Left ventricle myocardium superior (tissue), 1 donor: ENCODE results near the gene ADCY5. TPM values are rescaled to one million over a fixed set of nuclear protein-coding genes. Genes with fewer than 3 reads are reported as not detected.

Experiments used
- ATAC-seq: fragments of 200-7000 bp; cut with Tn5 transposase; one replicate; pipeline ENCODE4 v1.9.1; 2020; ENCODE audit warnings: mild to moderate bottlenecking, moderate library complexity
- DNase-seq: peaks from one replicate; pipeline ENCODE4 v3.0.0-alpha.2; 2020
- intact Hi-C: fragments of 100-400 bp; cut with micrococcal nuclease; formaldehyde crosslinking; loops from one replicate; pipeline ENCODE4 v1.11.0; 2022
- total RNA-seq: library from RNA; stranded (reverse); fragmentation: NEBNext Ultra II Directional; extraction: Animal tissue kit (Norgen Biotek cat#: 25700); gene quantifications from one replicate; pipeline ENCODE4 v1.2.1, GENCODE V29; 2021
- donor health status: DM: no; HTN: yes; CAD: no; lungs with severe emphysema.

ADCY5 gene
- total RNA-seq, 1 donor from 2014 or later = 273 TPM

DNA sequence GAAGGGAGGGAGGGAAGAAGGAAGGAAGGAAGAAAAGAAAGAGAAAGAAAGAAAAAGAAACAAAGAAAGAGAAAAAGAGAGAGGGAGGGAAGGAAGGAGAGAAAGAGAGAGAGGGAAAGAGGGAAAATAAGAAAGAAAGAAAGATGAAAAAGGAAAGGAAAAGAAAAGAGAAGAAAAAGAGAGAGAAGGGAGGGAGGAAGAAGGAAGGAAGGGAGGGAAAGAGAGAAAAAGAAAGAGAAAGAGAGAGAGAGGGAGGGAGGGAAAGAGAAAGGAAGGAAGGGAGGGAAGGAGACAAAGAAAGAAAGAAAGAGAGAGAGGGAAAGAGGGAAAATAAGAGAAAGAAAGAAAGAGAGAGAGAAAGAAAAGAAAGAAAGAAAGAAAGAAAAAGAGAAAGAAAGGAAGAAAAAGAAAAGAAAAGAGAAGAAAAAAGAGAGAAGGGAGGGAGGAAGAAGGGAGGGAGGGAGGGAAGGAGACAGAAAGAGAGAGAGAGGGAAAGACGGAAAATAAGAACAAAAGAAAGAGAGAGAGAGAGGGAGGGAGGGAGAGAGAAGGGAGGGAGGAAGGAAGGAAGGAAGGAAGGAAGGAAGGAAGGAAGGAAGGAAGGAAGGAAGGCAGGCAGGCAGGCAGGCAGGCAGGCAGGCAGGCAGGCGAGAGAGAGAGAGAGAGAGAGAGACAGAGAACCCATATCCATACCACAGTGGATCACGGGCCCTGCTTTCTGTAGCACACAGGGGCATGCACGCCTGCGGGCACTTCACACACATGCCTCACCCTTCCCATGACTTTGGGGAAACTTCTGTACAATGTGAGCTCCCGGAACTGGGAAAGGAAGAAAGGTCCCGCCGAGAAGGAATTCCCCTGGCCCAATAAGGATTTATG lies 52.5 kb downstream of the ADCY5 start:
- ATAC-seq (peak; percentile 49), DNase-seq (no peak)
- intact Hi-C loops = no loop called here

DNA sequence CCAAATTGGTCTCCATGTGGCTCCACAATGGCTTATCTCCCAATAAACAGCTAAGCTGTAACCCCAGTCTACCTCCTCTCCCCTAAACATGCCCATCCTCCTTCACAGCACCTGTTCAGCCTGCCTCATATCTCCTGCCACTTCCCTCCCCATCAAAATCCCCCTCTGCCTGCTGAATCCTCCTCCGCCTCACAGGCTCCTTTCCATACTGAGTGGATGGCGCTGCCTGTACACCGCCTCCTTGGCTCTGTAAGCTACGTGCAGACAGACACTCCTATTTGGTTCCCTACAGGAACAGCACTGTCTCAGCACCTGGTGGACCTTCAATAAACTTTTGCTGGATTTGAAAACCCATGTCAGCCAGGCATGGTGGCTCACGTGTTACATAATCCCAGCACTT lies 53.7 kb downstream of the ADCY5 start:
- DNase-seq (no peak), ATAC-seq (peak; percentile 23)
- intact Hi-C loops = no loop called here

DNA sequence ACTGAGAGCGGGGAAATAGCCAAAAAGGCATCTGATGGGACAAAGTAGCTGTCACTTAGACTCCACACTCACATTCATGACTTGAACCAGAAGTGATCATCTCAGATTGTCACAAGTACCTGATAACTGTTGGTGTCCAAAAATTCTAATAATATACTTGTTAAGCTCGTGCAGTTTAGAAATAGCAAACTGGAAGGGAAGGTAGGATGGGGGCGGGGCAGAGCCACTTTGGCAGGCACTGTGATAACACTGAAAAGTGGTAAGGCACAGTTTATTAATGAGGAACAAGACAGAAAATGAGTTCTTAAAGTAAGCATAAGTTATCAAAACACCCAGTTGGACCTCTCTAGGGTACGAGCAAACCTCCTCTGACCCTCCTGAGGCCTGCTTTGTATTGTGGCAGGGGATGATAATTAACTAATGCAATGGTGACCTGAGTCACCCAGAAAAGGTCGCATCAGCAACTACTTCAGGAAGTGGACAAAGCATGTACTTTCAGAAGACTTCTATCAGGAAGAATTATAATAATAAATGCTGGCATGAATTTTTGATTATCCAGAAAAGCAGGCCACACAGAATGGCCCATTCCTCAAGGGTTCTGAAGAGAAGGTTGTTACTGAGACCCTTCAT lies 54.4 kb downstream of the ADCY5 start:
- ATAC-seq (peak; percentile 55), DNase-seq (peak; percentile 74)
- intact Hi-C loops = no loop called here

DNA sequence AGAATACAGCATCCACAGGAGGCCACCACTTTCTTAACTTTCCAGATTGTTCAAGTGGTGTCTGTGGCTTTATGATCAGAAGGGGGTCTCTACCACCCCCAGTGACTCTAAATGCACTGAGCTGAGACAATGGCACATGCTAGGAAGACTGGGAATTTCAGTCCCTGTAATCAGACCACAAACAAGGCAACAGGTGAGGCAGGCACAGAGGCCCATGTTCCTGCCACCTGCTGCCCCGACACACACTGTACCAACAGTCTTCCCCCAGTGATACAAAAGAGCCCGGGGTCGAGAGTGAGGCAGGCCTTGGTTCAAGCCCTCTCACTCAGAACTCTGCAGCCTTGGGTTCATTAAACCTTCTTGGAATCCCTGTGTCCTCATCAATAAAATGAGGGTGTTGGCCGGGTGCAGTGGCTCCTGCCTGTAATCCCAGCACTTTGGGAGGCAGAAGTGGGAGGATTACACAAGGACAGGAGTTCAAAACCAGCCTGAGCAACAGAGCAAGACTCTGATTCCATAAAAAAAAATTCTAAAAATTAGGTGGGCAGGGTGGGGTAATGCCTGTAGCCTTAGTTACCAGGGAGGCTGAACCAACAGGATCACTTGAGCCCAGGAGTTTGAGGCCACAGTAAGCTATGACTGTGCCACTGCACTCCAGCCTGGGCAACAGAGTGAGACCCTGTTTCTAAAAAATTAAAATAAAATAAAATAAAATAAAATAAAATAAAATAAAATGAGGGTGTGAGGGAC lies 55.8 kb downstream of the ADCY5 start:
- ATAC-seq (no peak), DNase-seq (no peak)
- intact Hi-C loops = no loop called here

DNA sequence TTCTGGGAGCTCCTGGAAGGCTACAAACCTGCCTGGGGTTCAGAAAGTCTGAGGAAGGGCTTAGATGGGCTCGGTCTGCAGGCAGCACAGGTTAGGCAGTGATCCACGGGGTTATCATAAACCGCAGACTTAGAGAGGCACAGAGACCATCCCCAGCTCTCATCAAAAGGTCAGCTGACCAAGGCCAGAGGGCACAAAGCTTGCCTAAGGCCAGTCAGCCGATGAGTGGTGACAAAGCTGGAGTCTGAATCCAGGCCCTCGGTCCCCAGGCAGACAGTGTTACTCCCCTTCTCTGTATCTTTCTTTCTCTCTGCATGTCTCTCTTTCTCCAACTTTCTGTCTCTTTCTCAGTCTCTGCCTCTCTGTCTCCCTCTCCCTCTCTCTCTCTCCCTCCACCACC lies 56.5 kb downstream of the ADCY5 start:
- intact Hi-C loops = no loop called here
- no peak for ATAC-seq
- DNase-seq = no peak

DNA sequence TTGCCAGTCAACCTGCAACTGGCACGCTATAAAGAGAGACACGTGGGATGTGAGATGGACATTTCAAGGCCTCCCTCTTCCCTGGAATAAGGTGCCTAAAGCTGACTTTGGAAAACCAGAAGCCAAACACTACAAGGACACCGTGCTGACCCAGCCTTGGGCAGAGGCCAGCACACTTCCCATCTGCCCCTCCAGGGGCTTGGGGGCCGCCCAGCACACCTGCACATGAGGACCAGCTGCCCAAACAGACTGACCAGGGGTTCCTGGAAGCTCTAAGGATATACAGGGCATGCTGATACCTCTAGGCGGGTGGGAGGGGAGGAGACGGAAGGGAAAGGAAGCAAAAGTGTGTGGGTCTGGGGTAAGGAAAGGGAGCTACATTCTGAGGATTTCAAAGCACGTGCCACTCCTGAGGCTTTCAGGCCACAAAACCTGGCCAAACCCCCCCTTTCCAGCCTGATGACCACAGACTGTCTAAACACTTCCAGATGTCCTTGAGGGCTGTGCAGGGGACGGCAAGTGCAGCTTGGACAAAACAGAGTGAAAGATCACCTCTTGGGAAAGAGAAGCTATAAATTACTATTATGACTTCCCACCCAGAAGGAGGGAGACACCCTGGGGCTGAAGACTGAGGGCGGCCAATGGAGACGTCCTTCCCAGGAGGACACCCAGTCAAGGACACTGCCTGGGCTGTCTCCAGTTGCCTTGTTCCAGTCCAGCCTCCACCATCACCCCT lies 57.9 kb downstream of the ADCY5 start:
- ATAC-seq (peak; percentile 9), DNase-seq (no peak)
- intact Hi-C loops = no loop called here

DNA sequence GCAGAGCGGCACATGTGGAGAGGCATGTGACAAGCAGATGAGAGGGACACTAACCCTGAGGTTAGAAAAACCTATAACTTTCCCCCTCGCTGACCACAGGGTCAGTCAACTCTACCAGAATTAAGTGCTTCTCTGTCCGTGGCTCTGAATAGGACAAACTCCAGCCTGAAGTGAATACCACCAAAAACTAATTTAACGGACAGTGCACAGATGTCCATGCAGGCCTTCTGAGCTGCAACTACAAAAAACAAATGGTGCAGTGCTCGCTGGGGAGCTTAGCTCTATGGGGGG lies 59.3 kb downstream of the ADCY5 start:
- ATAC-seq = no peak
- intact Hi-C loops = no loop called here

DNA sequence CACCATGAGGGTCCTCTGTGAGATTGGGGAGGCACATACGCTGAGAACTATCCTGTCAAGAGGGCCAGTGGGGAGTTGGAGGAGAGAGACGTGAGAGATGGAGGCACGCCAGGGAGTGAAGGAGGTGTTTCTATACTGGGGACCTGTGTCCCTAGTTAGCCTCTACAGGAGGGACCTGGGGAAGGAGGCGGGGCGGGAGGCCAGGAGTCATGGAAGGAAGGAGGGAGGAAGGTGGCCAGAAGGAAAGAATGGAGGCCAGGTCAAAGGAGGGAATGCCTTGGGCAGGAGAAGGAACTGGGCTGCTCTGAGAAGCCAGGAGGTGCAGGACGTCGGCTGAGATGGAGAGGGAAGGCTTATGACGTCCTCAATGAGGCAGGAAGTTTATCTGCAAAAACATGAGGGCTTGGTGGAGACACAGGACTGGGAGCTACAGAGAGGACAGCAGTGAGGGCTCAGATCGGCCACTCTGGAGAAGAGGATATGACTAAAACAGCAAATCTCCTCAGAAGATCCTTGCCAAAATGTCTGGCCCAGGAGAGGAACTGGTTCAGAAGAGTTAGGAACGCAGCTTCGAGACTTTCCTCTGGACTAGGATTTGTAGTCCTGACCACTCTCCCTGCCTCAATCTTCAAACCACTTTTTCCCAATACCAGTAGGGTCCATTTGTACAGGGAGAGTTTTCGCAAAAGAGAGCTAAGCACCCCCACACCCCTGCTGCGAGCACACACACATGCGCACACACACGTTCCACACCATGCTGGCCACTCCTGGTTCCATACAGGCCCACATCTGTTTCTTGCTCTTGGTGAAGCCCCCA lies 59.9 kb downstream of the ADCY5 start:
- peak; percentile 65 for DNase-seq
- intact Hi-C loops = no loop called here
- ATAC-seq = peak; percentile 37

More for the DNA sequence above, 59.3 kb downstream of the ADCY5 start:
- no peak for DNase-seq

DNA sequence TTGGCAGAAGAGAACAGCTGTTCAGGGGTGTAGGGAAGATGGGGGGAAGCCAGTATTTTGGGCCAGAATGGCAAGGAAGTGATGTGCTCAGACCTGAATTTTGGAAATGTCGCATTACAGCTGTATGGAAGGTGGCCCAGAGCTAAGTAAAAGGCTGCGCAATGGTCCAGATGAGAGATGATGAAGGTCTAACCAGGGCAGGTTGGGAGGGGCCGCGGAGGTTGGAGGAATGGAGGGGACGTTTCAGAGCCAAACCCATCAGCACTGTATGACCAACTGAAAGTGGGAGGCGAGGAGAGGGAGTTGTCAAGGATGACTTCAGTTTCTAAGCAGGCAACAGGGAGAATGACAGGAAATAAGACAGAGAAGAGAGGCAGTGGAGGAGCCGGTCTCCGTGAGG lies 60.8 kb downstream of the ADCY5 start:
- no peak for DNase-seq
- intact Hi-C loops = no loop called here
- ATAC-seq = no peak

DNA sequence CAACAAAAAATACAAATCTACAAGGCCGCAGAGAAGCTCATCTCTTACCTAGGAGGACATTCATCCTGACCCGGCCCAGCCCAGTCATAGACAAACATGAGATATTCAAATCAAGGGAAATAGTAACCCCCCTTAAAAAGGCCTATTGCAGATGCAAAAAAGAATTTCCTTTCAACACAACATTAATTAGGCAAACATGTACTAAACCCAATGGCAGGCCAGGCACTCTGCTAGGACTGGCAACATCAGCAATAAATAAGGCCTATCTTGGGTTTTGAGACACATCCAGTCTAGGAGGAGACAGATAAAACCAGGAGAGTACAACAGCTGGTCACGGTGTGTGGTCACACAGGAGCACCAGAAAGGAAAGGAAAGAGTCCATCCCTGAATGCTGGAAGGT lies 61.4 kb downstream of the ADCY5 start:
- ATAC-seq = no peak
- no peak for DNase-seq
- intact Hi-C loops = no loop called here

DNA sequence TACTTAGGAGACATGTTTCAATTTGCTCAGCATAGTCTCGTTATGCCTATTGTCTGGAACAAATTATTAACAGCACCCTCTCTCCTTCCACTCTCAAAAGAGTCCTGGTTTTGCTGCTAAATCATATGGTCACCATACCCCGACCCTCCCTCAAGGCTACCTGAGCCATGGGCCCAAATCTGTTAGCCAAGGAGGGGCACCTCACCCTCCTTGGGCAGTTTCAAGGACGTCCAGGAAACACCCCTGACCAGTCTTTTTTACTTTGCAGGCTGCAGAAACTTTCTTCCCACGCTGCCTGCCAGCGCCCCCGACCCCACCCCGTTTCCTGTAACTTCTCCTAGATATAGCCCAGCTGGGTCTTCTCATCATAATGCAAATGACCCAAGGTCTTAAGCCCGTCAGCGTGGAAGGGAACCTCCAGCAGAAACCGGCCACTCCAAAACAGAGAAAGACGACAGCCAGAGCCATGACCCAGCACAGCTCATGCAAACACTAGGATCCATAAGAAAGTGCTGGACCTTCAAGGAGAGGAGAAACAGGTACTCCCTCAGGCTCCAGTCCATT lies 62.3 kb downstream of the ADCY5 start:
- no peak for DNase-seq
- intact Hi-C loops = no loop called here
- no peak for ATAC-seq

DNA sequence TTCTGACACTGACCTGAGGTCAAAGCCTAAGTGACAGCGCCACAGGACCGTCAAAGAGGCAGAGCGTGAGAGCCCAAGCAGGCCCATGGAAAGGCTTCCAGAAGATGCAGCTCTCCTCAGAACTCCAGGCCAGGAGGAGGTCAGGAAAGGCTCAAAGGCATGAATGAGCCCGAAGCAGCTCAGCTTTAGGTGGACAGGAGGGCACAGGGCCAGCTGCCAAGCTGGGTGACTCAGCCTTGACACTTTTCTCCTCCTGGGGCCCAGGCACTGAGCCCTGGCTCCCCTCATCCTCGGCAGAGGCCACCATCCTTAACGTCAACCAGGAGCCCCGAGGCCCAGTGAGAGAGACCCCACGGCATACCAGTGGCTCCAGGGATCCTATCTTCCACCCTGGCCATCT lies 62.9 kb downstream of the ADCY5 start:
- intact Hi-C loops = no loop called here
- peak; percentile 78 for DNase-seq
- ATAC-seq = peak; percentile 57

DNA sequence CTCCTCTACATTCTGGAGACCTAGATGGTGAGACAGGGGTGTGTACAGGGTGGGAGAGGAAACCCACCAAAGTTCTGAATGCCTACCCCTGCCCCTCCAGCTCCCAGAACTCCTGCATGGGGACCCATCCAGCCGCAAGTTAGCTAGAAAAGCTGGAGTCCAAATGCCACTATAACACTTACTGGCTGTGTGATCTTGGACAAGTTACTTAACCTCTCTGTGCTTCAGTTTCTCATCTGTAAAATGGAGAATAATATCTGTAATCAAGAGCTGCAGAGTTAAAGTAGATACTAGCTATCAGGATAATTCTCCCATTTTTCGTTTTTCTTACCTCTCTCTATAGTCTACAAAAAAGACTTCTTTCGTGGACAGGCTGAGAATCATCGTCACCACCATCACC lies 63.4 kb downstream of the ADCY5 start:
- DNase-seq = no peak
- ATAC-seq = no peak
- intact Hi-C loops = no loop called here

DNA sequence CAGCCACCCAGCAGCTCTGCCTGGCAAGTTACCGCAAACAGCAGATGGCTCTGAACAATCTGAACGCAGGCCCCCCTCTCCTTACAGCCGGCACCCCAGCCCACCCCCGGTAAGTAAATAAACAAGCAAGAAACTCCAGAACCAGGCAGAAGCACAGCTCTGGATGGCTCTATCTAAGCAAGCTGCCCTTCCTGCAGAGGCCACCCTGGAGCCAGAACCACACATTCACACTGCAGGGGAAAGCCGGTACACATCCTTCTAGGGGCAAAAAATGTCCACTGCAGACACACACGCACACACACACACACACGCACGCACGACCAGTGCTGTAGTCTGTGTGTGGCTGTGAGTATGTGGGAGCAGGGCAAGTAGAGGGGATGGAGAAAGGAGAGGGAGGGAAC lies 63.9 kb downstream of the ADCY5 start:
- DNase-seq (peak; percentile 69), ATAC-seq (peak; percentile 58)
- intact Hi-C loops = no loop called here

DNA sequence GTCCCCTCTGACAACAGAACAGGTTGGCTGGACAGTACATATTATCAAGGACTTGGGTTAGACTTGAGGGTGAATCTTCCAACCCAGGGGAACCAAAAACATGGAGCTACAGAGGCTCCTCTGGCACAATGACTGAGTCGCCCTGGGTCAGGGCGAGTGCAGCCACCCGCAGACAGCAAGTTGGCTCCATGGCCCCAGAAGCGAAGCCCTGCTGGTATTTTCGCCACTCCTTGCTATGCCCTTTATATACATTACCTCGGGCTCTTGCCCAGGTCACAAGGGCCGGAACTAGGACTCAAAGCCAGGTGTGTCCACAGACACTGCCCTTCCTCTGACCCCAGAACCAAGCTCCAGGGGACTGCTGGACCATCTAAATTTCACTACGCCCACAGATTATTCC lies 64.6 kb downstream of the ADCY5 start:
- no peak for DNase-seq
- intact Hi-C loops = no loop called here
- ATAC-seq = peak; percentile 1

DNA sequence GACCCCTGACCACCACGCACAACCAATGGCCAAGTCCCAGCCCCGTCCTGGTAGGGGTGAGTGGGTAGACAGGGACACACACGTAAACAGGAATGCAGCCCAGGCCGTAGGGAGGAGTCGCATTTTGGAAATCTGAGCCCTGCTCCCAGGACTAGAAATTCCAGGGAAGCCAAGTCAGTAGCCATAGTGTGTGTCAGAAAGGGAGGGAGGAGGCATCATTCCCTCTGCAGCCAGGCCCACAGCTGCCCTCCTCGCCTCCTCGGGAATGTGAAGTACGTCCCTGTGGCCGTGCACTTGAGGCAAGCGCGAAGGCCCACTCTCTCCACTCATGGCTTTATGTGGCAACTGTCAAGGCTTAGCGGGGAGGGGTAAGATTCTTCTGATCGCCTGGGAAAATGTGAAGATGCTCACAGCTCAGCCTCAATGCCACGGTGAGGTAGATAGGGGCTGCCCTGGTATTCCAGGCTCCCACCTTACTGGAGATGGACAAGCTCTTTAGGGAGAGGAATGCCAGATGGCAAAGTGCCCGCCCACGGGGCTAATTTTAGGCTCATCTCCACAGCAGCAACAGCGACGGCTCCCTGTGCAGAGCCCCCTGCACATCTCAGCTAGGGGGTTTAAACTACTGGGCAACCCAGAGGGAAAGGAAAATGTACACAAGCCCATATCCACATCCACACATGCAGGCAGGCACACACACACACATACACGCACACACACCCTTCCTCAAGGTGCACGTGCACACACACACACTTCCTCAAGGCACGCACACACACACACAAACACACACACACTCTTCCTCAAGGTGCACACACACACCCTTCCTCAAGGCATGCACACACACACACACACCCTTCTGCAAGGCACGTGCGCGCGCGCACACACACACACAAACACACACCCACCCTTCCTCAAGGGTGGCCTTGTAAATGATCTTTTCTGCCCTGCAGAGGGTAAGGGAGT lies 65.5 kb downstream of the ADCY5 start:
- DNase-seq (peak; percentile 87), ATAC-seq (peak; percentile 57)
- intact Hi-C loops = no loop called here

DNA sequence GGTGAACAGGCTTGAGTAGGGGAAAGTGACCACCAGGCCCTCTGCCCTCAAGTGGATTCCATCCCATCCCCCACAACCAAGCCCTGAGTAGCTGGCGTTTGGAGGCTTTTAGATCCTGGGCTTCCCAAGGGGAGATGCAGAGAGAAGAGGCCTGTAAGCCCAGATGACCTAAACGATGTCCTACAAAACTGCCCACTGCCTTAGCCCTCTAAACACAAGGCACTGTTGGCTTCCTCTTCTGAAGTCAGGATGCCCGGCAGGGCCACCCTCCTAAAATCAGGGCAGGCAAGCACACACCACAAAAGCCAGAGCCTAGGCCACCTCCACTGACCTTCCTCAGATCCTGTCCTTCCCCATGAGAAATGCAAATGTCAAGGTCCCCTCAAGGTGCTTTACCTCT lies 68.6 kb downstream of the ADCY5 start:
- ATAC-seq (no peak), DNase-seq (no peak)
- intact Hi-C loops = no loop called here
